Smooth muscle cell (in vitro differentiated cells): Measurements from ENCODE around the gene IGLON5. TPM values are rescaled to one million over a fixed set of nuclear protein-coding genes. Genes with fewer than 3 reads are reported as not detected.

Source experiments
- DNase-seq: peaks from one replicate; lab custom pipeline; 2025; ENCODE audit not compliant: unreplicated experiment; lab: John Stamatoyannopoulos, UW
- H2AFZ ChIP-seq: fragments of 200-600 bp; sonication (generic); 2 replicates; pipeline ENCODE4 v1.6.0; 2016; ENCODE audit warnings: antibody characterized with exemption, low read depth, mild to moderate bottlenecking
- H3F3A ChIP-seq: fragments of 200-600 bp; sonication (generic); 2 replicates; pipeline ENCODE4 v1.6.0; 2017; ENCODE audit warnings: antibody characterized with exemption, low read depth
- H3K27ac ChIP-seq: fragments of 200-600 bp; sonication (generic); 2 replicates; pipeline ENCODE4 v1.5.1; 2016; ENCODE audit warnings: low read depth, mild to moderate bottlenecking
- H3K27me3 ChIP-seq: fragments of 200-600 bp; sonication (generic); 2 replicates; pipeline ENCODE4 v1.6.1; 2016; ENCODE audit warnings: low read depth, mild to moderate bottlenecking
- H3K36me3 ChIP-seq: fragments of 200-600 bp; sonication (generic); 2 replicates; pipeline ENCODE4 v1.5.1; 2016; ENCODE audit warnings: low read depth
- H3K4me1 ChIP-seq: fragments of 200-600 bp; sonication (generic); 2 replicates; pipeline ENCODE4 v1.5.1; 2016; ENCODE audit warnings: low read depth
- H3K4me2 ChIP-seq: fragments of 200-600 bp; sonication (generic); 2 replicates; pipeline ENCODE4 v1.6.0; 2016; ENCODE audit warnings: mild to moderate bottlenecking
- H3K4me3 ChIP-seq: fragments of 200-600 bp; sonication (generic); 2 replicates; pipeline ENCODE4 v1.5.1; 2016; ENCODE audit warnings: mild to moderate bottlenecking
- H3K79me2 ChIP-seq: fragments of 200-600 bp; sonication (generic); 2 replicates; pipeline ENCODE4 v1.6.0; 2016; ENCODE audit warnings: low read depth, mild to moderate bottlenecking
- H3K9ac ChIP-seq: fragments of 200-600 bp; sonication (generic); 2 replicates; pipeline ENCODE4 v1.6.0; 2016; ENCODE audit warnings: low read depth
- H3K9me3 ChIP-seq: fragments of 200-600 bp; sonication (generic); replicated peaks from 2 replicates; pipeline ENCODE4 v1.5.1; 2016; ENCODE audit warnings: low read depth
- H4K20me1 ChIP-seq: fragments of 200-600 bp; sonication (generic); 2 replicates; pipeline ENCODE4 v1.6.0; 2016; ENCODE audit warnings: low read depth
- WGBS: methylation state at CpG from one replicate; pipeline ENCODE4 v1.1.7; 2016; ENCODE audit warnings: low lambda C conversion rate; 5-methylcytosine and 5-hydroxymethylcytosine counted together
- polyA plus RNA-seq: library from polyadenylated mRNA; unstranded; fragments of >200 nt; fragmentation: Nextera tagmentation; extraction: Ambion mirVana; gene quantifications from 2 replicates; pipeline ENCODE4 v1.2.1, GENCODE V29; 2016
- total RNA-seq: library from RNA; depleted of rRNA; stranded (reverse); fragments of >200 nt; gene quantifications from 2 replicates; pipeline ENCODE4 v1.2.3, GENCODE V29; 2014
- TF ChIP-seq, protein P1 (sequence below): fragments of 200-600 bp; sonication (generic); IDR thresholded peaks from 2 replicates; pipeline ENCODE4 v1.5.1; 2017; ENCODE audit warnings: borderline replicate concordance, mild to moderate bottlenecking, antibody characterized with exemption; ENCODE audit not compliant: insufficient read depth, poor library complexity, severe bottlenecking

Gene IGLON5
- total and polyA plus RNA-seq, 2 experiments from 2014 or later: 3.5 to 3.8 TPM

GRCh38 chr19:51345076-51345620, 33.7 kb downstream of the IGLON5 start:
- H3K9ac ChIP-seq: no peak overlapping the region
- no peaks in the 10 kb centered on the region for H3K27me3 ChIP-seq
- H3K4me2 ChIP-seq: no peak overlapping the region
- H2AFZ ChIP-seq: no peak overlapping the region
- H3K9me3 ChIP-seq: no peaks in the 10 kb centered on the region
- no peaks in the 10 kb centered on the region for H3K4me1 ChIP-seq
- H3K79me2 ChIP-seq: no peaks in the 10 kb centered on the region
- TF ChIP-seq, protein P1, sequence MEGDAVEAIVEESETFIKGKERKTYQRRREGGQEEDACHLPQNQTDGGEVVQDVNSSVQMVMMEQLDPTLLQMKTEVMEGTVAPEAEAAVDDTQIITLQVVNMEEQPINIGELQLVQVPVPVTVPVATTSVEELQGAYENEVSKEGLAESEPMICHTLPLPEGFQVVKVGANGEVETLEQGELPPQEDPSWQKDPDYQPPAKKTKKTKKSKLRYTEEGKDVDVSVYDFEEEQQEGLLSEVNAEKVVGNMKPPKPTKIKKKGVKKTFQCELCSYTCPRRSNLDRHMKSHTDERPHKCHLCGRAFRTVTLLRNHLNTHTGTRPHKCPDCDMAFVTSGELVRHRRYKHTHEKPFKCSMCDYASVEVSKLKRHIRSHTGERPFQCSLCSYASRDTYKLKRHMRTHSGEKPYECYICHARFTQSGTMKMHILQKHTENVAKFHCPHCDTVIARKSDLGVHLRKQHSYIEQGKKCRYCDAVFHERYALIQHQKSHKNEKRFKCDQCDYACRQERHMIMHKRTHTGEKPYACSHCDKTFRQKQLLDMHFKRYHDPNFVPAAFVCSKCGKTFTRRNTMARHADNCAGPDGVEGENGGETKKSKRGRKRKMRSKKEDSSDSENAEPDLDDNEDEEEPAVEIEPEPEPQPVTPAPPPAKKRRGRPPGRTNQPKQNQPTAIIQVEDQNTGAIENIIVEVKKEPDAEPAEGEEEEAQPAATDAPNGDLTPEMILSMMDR: no peak
- no peak overlapping the region for H3K27ac ChIP-seq
- H3K36me3 ChIP-seq: no peaks in the 10 kb centered on the region
- DNase-seq: no peak
- no peak overlapping the region for H3K4me3 ChIP-seq
- no peaks in the 10 kb centered on the region for H4K20me1 ChIP-seq
- WGBS: 97% methylated on average over 8 of the region's 9 CpGs
- no peaks in the 10 kb centered on the region for H3F3A ChIP-seq

- Histone ChIP-seq H3K27me3 (no peaks in the 10 kb centered on the region), H3K4me3 (no peak overlapping the region), H3K9me3 (no peaks in the 10 kb centered on the region), H3K79me2 (no peaks in the 10 kb centered on the region), H3K36me3 (no peaks in the 10 kb centered on the region), H3K4me2 (no peak overlapping the region), H3K4me1 (no peaks in the 10 kb centered on the region), H3K9ac (no peak overlapping the region), H3F3A (peaks cover 6% of the 10 kb centered on the region), H2AFZ (no peak overlapping the region), H3K27ac (no peak overlapping the region), H4K20me1 (no peaks in the 10 kb centered on the region)
- no peak for DNase-seq
- WGBS: 84% methylated on average over 17 of the region's 17 CpGs
- TF ChIP-seq, protein P1: no peak
These were observed 35.3 kb downstream of the IGLON5 start for GRCh38 chr19:51346742-51347141.

DNA sequence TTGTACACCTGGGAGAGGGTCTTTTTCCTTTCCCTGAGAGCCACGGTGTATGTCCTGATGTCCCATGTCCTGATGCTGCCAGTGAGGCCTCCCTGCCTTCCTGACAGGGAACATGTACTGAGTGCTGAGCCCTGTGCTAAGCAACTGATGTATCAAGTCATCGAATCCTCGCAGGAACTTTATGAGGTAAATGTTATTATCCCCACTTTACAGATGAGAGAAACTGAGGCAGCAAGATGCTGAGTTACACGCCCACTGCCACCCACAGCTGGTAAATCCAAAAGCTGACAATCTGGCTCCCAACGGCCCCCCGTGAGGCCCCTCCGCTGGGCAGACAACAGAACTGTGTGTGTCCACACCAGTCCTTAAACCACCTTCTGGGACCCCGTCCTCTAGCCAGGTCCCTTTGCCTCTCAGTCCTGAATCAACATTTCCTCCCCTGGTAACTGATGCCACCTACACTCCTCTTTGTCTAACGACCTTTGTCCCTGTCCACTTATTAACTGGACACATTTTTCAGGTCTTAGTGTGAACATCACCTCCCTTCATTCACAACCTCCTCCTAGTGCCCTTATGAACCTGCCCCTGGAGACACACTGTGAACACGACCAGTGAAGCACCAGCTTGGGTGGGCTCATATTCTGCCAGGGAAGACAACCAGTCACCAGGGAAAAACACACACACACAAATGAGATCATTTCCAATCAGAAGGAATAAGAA, 35.9 kb downstream of the IGLON5 start:
- TF ChIP-seq, protein P1: no peak
- no peak overlapping the region for H3K27ac ChIP-seq
- H3F3A ChIP-seq: peaks cover 6% of the 10 kb centered on the region
- H3K4me1 ChIP-seq: no peaks in the 10 kb centered on the region
- no peaks in the 10 kb centered on the region for H3K79me2 ChIP-seq
- no peak overlapping the region for H3K4me3 ChIP-seq
- H3K27me3 ChIP-seq: no peaks in the 10 kb centered on the region
- no peak for DNase-seq
- WGBS: 79% methylated on average over 10 of the region's 10 CpGs
- H3K9me3 ChIP-seq: no peaks in the 10 kb centered on the region
- H3K9ac ChIP-seq: no peak overlapping the region
- no peak overlapping the region for H2AFZ ChIP-seq
- H4K20me1 ChIP-seq: no peaks in the 10 kb centered on the region
- H3K36me3 ChIP-seq: no peaks in the 10 kb centered on the region
- H3K4me2 ChIP-seq: no peak overlapping the region
